Activated gamma-delta T cell treated with Interleukin-2 at 50 U/mL for 16 hours (primary cell): ENCODE measurements around the gene NFYB.

Source experiments
- DNase-seq: peaks from one replicate; pipeline ENCODE4 v3.0.0-alpha.2; 2020

NFYB gene

GRCh38 chr12:104109446-104110271 lies 28.4 kb downstream of the NFYB start:
- no peak for DNase-seq

- DNase-seq = peak; percentile 89
These were observed 29.1 kb downstream of the NFYB start for GRCh38 chr12:104108755-104109445.

GRCh38 chr12:104106965-104107364 lies 31.0 kb downstream of the NFYB start:
- no peak for DNase-seq

- DNase-seq = no peak
These were observed 32.5 kb downstream of the NFYB start for GRCh38 chr12:104105461-104105860.

GRCh38 chr12:104097954-104098353 lies 40.1 kb downstream of the NFYB start:
- no peak for DNase-seq

- DNase-seq = no peak
These were observed 42.7 kb downstream of the NFYB start for GRCh38 chr12:104095289-104095688.

- no peak for DNase-seq
These were observed 43.7 kb downstream of the NFYB start for GRCh38 chr12:104094284-104094683.

GRCh38 chr12:104091136-104091535 lies 46.9 kb downstream of the NFYB start:
- DNase-seq = no peak

GRCh38 chr12:104090685-104091084 lies 47.3 kb downstream of the NFYB start:
- no peak for DNase-seq

GRCh38 chr12:104083769-104084475 lies 54.1 kb downstream of the NFYB start:
- no peak for DNase-seq

- no peak for DNase-seq
These were observed 57.2 kb downstream of the NFYB start for GRCh38 chr12:104080764-104081163.

GRCh38 chr12:104079024-104079423 lies 59.0 kb downstream of the NFYB start:
- DNase-seq = no peak

GRCh38 chr12:104073699-104074098 lies 64.3 kb downstream of the NFYB start:
- DNase-seq = no peak

GRCh38 chr12:104072099-104072498 lies 65.9 kb downstream of the NFYB start:
- no peak for DNase-seq
